Measurements from ENCODE around the gene PSMD11. TPM values are rescaled to one million over a fixed set of nuclear protein-coding genes. Genes with fewer than 3 reads are reported as not detected.

The PSMD11 gene
- total RNA-seq, 1 donor from 2014 or later = 94.9 TPM

DNA sequence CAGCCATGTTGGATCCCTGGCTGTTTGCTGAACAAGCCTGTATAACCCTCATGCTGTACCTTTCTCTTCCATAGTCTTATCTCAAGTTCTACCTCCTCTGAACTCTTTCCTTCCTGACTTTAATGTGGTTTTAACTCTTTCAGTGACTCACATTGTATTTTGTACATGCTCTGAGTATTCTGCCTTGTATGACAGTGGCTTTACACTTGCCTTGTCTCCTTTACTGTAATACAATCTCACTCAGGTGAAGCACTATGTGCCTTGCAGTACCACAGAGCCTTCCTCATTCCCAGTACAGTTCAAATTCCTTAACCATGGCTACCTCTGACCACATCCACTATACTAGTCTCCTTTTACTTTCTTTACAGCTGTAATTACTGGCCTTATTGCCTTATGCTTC, 14.1 kb downstream of the PSMD11 start:
- Mint-ChIP-seq H3K4me1 (peaks cover 2% of the 10 kb centered on the region), H3K27ac (no peak overlapping the region), H3K27me3 (ENCODE audit: low read depth) (no peaks in the 10 kb centered on the region), H3K9me3 (no peaks in the 10 kb centered on the region), H3K4me3 (no peak overlapping the region), H3K36me3 (peaks cover 52% of the 10 kb centered on the region)
- TF ChIP-seq CTCF (IDR thresholded peaks at IDR 0.05; ENCODE audit: unreplicated experiment) = no peak
- no peak for DNase-seq (ENCODE audit: low spot score in 2 of 2, unreplicated experiment in 2 of 2)

GRCh38 chr17:32460054-32460453, 15.7 kb downstream of the PSMD11 start:
- H3K9me3 Mint-ChIP-seq = no peaks in the 10 kb centered on the region
- H3K27me3 Mint-ChIP-seq (ENCODE audit: low read depth) = no peaks in the 10 kb centered on the region
- TF ChIP-seq CTCF (IDR thresholded peaks at IDR 0.05; ENCODE audit: unreplicated experiment) = no peak
- peaks cover 2% of the 10 kb centered on the region for H3K4me1 Mint-ChIP-seq
- DNase-seq (ENCODE audit: low spot score in 2 of 2, unreplicated experiment in 2 of 2) = no peak
- H3K27ac Mint-ChIP-seq = no peak overlapping the region
- peaks cover 43% of the 10 kb centered on the region for H3K36me3 Mint-ChIP-seq
- no peak overlapping the region for H3K4me3 Mint-ChIP-seq

DNA sequence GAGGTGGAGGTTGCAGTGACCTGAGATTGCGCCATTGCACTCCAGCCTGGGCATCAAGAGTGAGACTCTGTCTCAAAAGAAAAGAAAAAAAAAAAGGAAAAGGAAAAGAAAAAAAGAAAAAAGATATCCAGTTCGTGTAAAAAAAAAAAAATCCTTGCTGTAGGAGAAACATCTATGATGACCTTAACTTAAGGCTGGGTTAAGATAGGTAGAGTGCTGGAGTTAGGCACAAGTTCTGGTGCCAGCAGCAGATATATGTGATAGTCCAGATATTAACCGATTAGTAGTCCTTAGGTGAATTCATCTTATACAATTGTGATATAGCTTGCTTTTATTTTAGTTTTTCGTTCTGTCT, 17.2 kb downstream of the PSMD11 start:
- peaks cover 2% of the 10 kb centered on the region for H3K4me1 Mint-ChIP-seq
- no peaks in the 10 kb centered on the region for H3K27me3 Mint-ChIP-seq (ENCODE audit: low read depth)
- no peaks in the 10 kb centered on the region for H3K9me3 Mint-ChIP-seq
- no peak for TF ChIP-seq CTCF (IDR thresholded peaks at IDR 0.05; ENCODE audit: unreplicated experiment)
- no peak for DNase-seq (ENCODE audit: low spot score in 2 of 2, unreplicated experiment in 2 of 2)
- H3K27ac Mint-ChIP-seq = peak overlapping the region; percentile 11
- H3K4me3 Mint-ChIP-seq = no peak overlapping the region
- peaks cover 43% of the 10 kb centered on the region for H3K36me3 Mint-ChIP-seq

GRCh38 chr17:32461853-32462617, 17.7 kb downstream of the PSMD11 start:
- Mint-ChIP-seq H3K9me3 (no peaks in the 10 kb centered on the region), H3K27me3 (ENCODE audit: low read depth) (no peaks in the 10 kb centered on the region), H3K27ac (peak overlapping the region; percentile 11), H3K36me3 (peaks cover 44% of the 10 kb centered on the region), H3K4me1 (peaks cover 2% of the 10 kb centered on the region), H3K4me3 (no peak overlapping the region)
- DNase-seq (ENCODE audit: low spot score in 2 of 2, unreplicated experiment in 2 of 2) = peak in 1 of 2 experiments; percentile 62
- TF ChIP-seq CTCF (IDR thresholded peaks at IDR 0.05; ENCODE audit: unreplicated experiment) = peak; percentile 50

- H3K27me3 Mint-ChIP-seq (ENCODE audit: low read depth) = no peaks in the 10 kb centered on the region
- peaks cover 2% of the 10 kb centered on the region for H3K4me1 Mint-ChIP-seq
- no peak for DNase-seq (ENCODE audit: low spot score in 2 of 2, unreplicated experiment in 2 of 2)
- no peak for TF ChIP-seq CTCF (IDR thresholded peaks at IDR 0.05; ENCODE audit: unreplicated experiment)
- no peaks in the 10 kb centered on the region for H3K9me3 Mint-ChIP-seq
- H3K36me3 Mint-ChIP-seq = peaks cover 43% of the 10 kb centered on the region
- H3K27ac Mint-ChIP-seq = no peak overlapping the region
- H3K4me3 Mint-ChIP-seq = no peak overlapping the region
Measured at GRCh38 chr17:32463304-32463703, 19.0 kb downstream of the PSMD11 start.

Data from mesothelial cell of epicardium (in vitro differentiated cells).